Activated CD4-positive, alpha-beta T cell treated with anti-CD3 and anti-CD28 coated beads for 24 hours (primary cell): ENCODE data around the gene KLK2.

ENCODE experiments used
- DNase-seq, 2 donors: peaks; one replicate each; pipeline ENCODE4 v3.0.0-alpha.2; 2020; ENCODE audit warnings: low read depth in 2 of 2

The KLK2 gene

GRCh38 chr19:50924586-50924985 lies 51.3 kb downstream of the KLK2 start:
- DNase-seq, result no peak

GRCh38 chr19:50925734-50926133 lies 52.5 kb downstream of the KLK2 start:
- no peak for DNase-seq

DNA sequence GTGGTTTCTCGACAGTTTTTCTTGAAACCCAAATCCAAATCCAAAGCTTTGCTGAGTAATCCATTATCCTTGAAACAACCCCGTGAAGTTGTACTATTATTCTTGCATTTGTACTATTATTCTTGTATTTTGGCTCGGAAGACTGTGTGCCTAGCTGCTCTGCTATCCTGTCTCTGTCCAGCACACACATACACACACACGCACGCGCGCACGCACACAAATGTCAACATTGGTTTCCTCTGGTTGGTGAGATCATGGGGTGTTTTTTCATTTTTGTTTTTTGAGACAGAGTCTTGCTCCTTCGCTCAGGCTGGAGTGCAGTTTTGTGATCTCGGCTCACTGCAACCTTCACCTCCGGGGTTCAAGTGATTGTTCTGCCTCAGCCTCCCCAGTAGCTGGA lies 52.9 kb downstream of the KLK2 start:
- DNase-seq, result no peak

GRCh38 chr19:50928831-50929230 lies 55.6 kb downstream of the KLK2 start:
- no peak for DNase-seq
